Fibroblast of lung (primary cell): ENCODE results near the gene SFMBT2.

Experiments
- EZH2 ChIP-seq: IDR thresholded peaks from 2 replicates; pipeline ENCODE4 v1.5.1; 2012; ENCODE audit warnings: low read length, control low read depth, mild to moderate bottlenecking; ENCODE audit errors: missing control alignments
- TF ChIP-seq, protein P1 (sequence below), 2 donors: IDR thresholded peaks in 1 of 2; conservative IDR thresholded peaks in 1 of 2; 1 replicate in 1 of 2; 2 replicates in 1 of 2; pipeline ENCODE4 v1.5.1; 2011 to 2012; ENCODE audit warnings: low read length in 2 of 2, control low read depth in 1 of 2, inconsistent platforms in 1 of 2, low read depth in 1 of 2, mild to moderate bottlenecking in 1 of 2

DNA sequence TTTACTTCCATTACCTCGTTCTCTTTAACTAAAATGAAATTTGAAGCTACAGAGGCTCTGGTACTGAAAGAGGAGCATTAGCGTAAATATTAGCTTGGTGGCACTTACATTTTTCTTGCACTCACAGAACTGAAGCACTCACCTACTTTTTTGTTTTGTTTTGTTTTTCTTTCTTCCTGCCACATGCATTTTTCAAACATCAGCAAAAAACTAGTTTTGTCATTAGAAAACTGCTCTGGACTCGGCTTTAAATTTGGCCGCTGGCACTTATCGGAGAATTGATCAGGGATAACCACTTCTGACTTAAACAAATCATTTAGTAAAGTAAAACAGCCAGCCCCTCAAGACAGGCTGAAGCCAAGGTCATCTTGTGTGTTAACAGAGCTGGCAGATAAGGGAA is 216.3 kb downstream of the SFMBT2 start:
- TF ChIP-seq, protein P1, sequence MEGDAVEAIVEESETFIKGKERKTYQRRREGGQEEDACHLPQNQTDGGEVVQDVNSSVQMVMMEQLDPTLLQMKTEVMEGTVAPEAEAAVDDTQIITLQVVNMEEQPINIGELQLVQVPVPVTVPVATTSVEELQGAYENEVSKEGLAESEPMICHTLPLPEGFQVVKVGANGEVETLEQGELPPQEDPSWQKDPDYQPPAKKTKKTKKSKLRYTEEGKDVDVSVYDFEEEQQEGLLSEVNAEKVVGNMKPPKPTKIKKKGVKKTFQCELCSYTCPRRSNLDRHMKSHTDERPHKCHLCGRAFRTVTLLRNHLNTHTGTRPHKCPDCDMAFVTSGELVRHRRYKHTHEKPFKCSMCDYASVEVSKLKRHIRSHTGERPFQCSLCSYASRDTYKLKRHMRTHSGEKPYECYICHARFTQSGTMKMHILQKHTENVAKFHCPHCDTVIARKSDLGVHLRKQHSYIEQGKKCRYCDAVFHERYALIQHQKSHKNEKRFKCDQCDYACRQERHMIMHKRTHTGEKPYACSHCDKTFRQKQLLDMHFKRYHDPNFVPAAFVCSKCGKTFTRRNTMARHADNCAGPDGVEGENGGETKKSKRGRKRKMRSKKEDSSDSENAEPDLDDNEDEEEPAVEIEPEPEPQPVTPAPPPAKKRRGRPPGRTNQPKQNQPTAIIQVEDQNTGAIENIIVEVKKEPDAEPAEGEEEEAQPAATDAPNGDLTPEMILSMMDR (conservative IDR thresholded peaks at IDR 0.05 in 1 of 2, IDR thresholded peaks at IDR 0.05 in 1 of 2; ENCODE audit: low read depth in 1 of 2, low read length in 2 of 2) = no peak
- TF ChIP-seq EZH2 = no peak
